DND-41 (cell line): ENCODE data around the gene NR4A1.
A peak's percentile ranks its signal among the peaks of the same experiment; 100 is the strongest.

Experiments
- ATAC-seq: fragments of 200-7000 bp; cut with Tn5 transposase; 3 replicates; pipeline ENCODE4 v1.9.1; 2021; ENCODE audit warnings: low read depth; ENCODE audit not compliant: insufficient read depth
- DNase-seq: peaks from one replicate; pipeline ENCODE4 v3.0.0-alpha.2; 2020
- H2AFZ ChIP-seq: 2 replicates; pipeline ENCODE4 v1.6.0; 2012; ENCODE audit warnings: low read depth, low read length
- H3K27ac ChIP-seq: 2 replicates; pipeline ENCODE4 v1.5.1; 2012; ENCODE audit warnings: low read length, inconsistent platforms
- H3K27me3 ChIP-seq: fragments of 200-600 bp; sonication (generic); 2 replicates; pipeline ENCODE4 v1.6.0; 2012; ENCODE audit warnings: low read length, mild to moderate bottlenecking, inconsistent platforms; ENCODE audit not compliant: insufficient read depth, poor library complexity
- H3K36me3 ChIP-seq: 2 replicates; pipeline ENCODE4 v1.5.1; 2012; ENCODE audit warnings: low read length, inconsistent platforms; ENCODE audit not compliant: insufficient read depth
- H3K4me1 ChIP-seq: 2 replicates; pipeline ENCODE4 v1.5.1; 2012; ENCODE audit warnings: mild to moderate bottlenecking, low read length; ENCODE audit not compliant: insufficient read depth
- H3K4me2 ChIP-seq: 2 replicates; pipeline ENCODE4 v1.6.0; 2012; ENCODE audit warnings: mild to moderate bottlenecking, moderate library complexity, low read length, inconsistent platforms; ENCODE audit not compliant: insufficient read depth
- H3K4me3 ChIP-seq, 2 experiments: fragments of 200-600 bp in 1 of 2; shearing (Covaris generic) in 1 of 2; 2 replicates each; pipeline ENCODE4 v1.5.1; 2012 to 2016; ENCODE audit warnings: inconsistent platforms in 2 of 2, low read length in 2 of 2, mild to moderate bottlenecking in 2 of 2, low read depth in 1 of 2, moderate library complexity in 1 of 2
- H3K79me2 ChIP-seq: 2 replicates; pipeline ENCODE4 v1.6.0; 2012; ENCODE audit warnings: low read length, inconsistent platforms; ENCODE audit not compliant: insufficient read depth
- H3K9ac ChIP-seq: 2 replicates; pipeline ENCODE4 v1.6.0; 2012; ENCODE audit warnings: low read depth, mild to moderate bottlenecking, inconsistent platforms, low read length, moderate library complexity
- H3K9me3 ChIP-seq: 2 replicates; pipeline ENCODE4 v1.5.1; 2012; ENCODE audit warnings: low read length, moderate library complexity, mild to moderate bottlenecking, inconsistent platforms; ENCODE audit not compliant: insufficient read depth, severe bottlenecking
- H4K20me1 ChIP-seq: 2 replicates; pipeline ENCODE4 v1.6.0; 2012; ENCODE audit warnings: low read length; ENCODE audit not compliant: insufficient read depth
- EZH2 ChIP-seq: IDR thresholded peaks from 3 replicates; pipeline ENCODE4 v1.6.1; 2012; ENCODE audit warnings: borderline replicate concordance, low read depth, mild to moderate bottlenecking, moderate library complexity, low read length, inconsistent platforms; ENCODE audit not compliant: severe bottlenecking
- TF ChIP-seq, protein P1 (sequence below): IDR thresholded peaks from 2 replicates; pipeline ENCODE4 v1.5.1; 2012; ENCODE audit warnings: borderline replicate concordance, low read length, moderate library complexity, mild to moderate bottlenecking; ENCODE audit not compliant: poor library complexity, severe bottlenecking; ENCODE audit errors: extremely low read depth

The NR4A1 gene

DNA sequence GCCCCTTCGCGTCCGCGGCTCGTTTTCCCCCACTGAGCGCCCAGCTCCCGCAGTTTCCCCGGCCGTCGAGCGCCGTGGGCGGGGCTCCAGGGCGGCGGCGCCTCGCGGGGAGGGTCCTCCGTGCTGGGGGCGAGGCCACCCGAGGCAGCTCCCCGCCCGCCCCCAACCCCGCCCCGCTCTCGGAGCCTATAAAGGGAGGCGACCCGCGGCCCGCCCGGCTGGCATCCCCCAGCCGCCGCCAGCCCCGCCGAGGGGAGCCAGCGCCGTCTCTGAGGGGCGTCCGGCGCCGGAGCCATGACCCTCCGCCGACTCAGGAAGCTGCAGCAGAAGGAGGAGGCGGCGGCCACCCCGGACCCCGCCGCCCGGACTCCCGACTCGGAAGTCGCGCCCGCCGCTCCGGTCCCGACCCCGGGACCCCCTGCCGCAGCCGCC is 44.5 kb upstream of the NR4A1 start, which contains the start of gene TAMALIN:
TSS of gene TAMALIN (plus strand) at position 221 of the 432 bp plus-strand sequence. CDS start at position 295, 74 bp downstream.
- H3K9ac ChIP-seq: peak within 1 kb of the TSS; percentile 55
- peak; percentile 81 for DNase-seq
- ATAC-seq: peak; percentile 81
- peak within 1 kb of the TSS; percentile 88 for H3K4me2 ChIP-seq
- no peaks in the 10 kb centered on the region for H3K79me2 ChIP-seq
- H3K27me3 ChIP-seq: peaks cover 38% of the 10 kb centered on the region
- peak within 1 kb of the TSS; percentile 24 to 56; a peak in 3 of 4 replicates for H3K4me3 ChIP-seq
- H3K27ac ChIP-seq: no peak within 1 kb of the TSS
- peak within 1 kb of the TSS; percentile 59 for H2AFZ ChIP-seq
- peaks cover 29% of the 10 kb centered on the region for H3K4me1 ChIP-seq
- no peaks in the 10 kb centered on the region for H3K9me3 ChIP-seq
- peaks cover 17% of the 10 kb centered on the region for H4K20me1 ChIP-seq
- TF ChIP-seq EZH2: no peak
- TF ChIP-seq, protein P1, sequence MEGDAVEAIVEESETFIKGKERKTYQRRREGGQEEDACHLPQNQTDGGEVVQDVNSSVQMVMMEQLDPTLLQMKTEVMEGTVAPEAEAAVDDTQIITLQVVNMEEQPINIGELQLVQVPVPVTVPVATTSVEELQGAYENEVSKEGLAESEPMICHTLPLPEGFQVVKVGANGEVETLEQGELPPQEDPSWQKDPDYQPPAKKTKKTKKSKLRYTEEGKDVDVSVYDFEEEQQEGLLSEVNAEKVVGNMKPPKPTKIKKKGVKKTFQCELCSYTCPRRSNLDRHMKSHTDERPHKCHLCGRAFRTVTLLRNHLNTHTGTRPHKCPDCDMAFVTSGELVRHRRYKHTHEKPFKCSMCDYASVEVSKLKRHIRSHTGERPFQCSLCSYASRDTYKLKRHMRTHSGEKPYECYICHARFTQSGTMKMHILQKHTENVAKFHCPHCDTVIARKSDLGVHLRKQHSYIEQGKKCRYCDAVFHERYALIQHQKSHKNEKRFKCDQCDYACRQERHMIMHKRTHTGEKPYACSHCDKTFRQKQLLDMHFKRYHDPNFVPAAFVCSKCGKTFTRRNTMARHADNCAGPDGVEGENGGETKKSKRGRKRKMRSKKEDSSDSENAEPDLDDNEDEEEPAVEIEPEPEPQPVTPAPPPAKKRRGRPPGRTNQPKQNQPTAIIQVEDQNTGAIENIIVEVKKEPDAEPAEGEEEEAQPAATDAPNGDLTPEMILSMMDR: no peak
- no peaks in the 10 kb centered on the region for H3K36me3 ChIP-seq

DNA sequence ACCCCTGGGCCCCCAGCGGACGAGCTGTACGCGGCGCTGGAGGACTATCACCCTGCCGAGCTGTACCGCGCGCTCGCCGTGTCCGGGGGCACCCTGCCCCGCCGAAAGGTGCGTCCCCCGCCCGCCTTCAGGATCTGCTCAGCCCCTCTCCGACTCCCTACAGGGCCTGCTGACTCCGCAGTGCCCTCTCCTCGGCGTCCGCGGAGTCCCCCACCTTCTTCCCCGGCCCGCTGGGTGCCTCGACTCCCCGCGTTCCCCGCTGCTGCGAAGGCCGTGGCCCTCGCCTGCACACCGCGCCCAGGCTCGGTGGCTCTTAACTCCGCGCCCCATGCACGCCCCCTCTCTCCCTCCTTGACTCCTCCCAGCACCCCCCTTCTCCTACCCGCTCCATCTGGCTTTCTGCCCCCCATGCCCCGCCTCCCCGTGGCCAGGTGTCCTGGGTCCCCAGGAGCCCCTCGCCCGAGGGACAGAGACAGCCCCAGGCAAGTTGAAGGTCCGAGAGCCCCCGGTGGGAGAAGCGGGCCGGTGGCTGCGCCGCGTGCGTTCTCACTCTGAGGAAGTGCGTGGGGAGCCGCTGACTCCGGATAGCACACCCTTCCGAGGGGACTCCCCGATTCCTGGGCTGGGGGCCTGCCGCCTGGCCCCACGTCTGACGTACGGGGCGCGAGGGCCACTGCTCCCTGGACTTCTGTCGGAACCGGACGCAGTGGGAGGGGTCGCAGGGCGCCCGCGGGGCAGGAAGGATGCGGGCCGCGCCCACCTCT is 43.9 kb upstream of the NR4A1 start:
- Histone ChIP-seq H3K27me3 (peaks cover 38% of the 10 kb centered on the region), H3K27ac (no peak overlapping the region), H3K9me3 (no peaks in the 10 kb centered on the region), H4K20me1 (peaks cover 17% of the 10 kb centered on the region), H3K79me2 (no peaks in the 10 kb centered on the region), H3K4me1 (peaks cover 29% of the 10 kb centered on the region), H3K36me3 (no peaks in the 10 kb centered on the region), H2AFZ (peak overlapping the region; percentile 59), H3K9ac (peak overlapping the region; percentile 55), H3K4me2 (peak overlapping the region; percentile 88), H3K4me3 (peak overlapping the region; percentile 24 to 56; a peak in 3 of 4 replicates)
- DNase-seq (peak; percentile 40), ATAC-seq (peak; percentile 47)
- TF ChIP-seq, protein P1: peak; percentile 3
- peak; percentile 99 for TF ChIP-seq EZH2

DNA sequence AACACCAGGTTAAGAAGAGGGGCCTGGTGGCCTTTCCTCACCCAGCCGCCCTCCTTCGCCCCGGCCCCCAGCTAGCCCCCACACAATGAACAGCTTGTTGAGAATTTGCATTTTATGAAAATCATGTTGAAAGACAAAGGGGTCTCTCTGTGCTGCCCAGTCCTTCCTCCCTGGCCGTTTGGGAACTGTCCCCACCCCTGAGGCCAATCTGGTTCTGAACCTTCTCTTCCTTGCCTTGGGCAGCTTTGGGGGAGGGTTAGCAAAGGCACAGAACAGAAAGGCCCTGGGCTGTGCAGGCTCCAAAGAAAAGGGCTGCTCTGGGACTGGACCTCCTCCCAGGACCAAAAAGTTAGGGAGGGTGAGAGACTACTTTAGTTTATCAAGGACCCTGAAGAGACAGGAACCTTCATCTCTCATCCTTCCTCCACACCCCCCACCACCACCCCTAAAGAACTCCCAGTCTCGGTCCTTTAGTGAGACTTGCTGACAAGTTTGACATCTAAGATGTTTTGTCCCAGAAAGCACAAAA is 43.2 kb upstream of the NR4A1 start:
- ATAC-seq (no peak), DNase-seq (no peak)
- H3K9ac ChIP-seq: no peak overlapping the region
- H3K27me3 ChIP-seq: peaks cover 38% of the 10 kb centered on the region
- H4K20me1 ChIP-seq: peaks cover 17% of the 10 kb centered on the region
- H3K9me3 ChIP-seq: no peaks in the 10 kb centered on the region
- no peak overlapping the region for H3K4me3 ChIP-seq
- H2AFZ ChIP-seq: no peak overlapping the region
- no peaks in the 10 kb centered on the region for H3K36me3 ChIP-seq
- peaks cover 27% of the 10 kb centered on the region for H3K4me1 ChIP-seq
- TF ChIP-seq EZH2: no peak
- TF ChIP-seq, protein P1: no peak
- no peak overlapping the region for H3K27ac ChIP-seq
- no peaks in the 10 kb centered on the region for H3K79me2 ChIP-seq
- H3K4me2 ChIP-seq: peak overlapping the region; percentile 88; the same call in 1 of the 2 replicates
